GM12865 (cell line): ENCODE data around the gene MTA1.

Experiments used
- DNase-seq: peaks from one replicate; pipeline ENCODE4 v3.0.0; 2010; ENCODE audit warnings: low read depth
- H3K4me3 ChIP-seq: 2 replicates; pipeline ENCODE4 v1.5.1; 2011; ENCODE audit warnings: mild to moderate bottlenecking, low read depth, low read length, control low read depth
- CTCF ChIP-seq: IDR thresholded peaks from 2 replicates; pipeline ENCODE4 v1.5.1; 2011; ENCODE audit warnings: low read length, control low read depth, low read depth, inconsistent platforms; ENCODE audit not compliant: insufficient read depth; ENCODE audit errors: missing control alignments

The MTA1 gene

GRCh38 chr14:105419195-105420091 lies at the start of gene MTA1:
Gene MTA1, plus strand, starts transcription at chr14:105419827. Its CDS starts 209 bp downstream, at chr14:105420036.
- no peak for TF ChIP-seq CTCF
- peak within 1 kb of the TSS; percentile 91 for H3K4me3 ChIP-seq
- DNase-seq: peak; percentile 46

GRCh38 chr14:105374389-105374788 lies 45.2 kb upstream of the MTA1 start:
- TF ChIP-seq CTCF: no peak
- H3K4me3 ChIP-seq: no peak overlapping the region
- no peak for DNase-seq

- peak; percentile 22 for DNase-seq
- no peak for TF ChIP-seq CTCF
- H3K4me3 ChIP-seq: no peak overlapping the region
Measured at GRCh38 chr14:105375635-105376057, 44.0 kb upstream of the MTA1 start.

GRCh38 chr14:105376521-105377440 lies 42.8 kb upstream of the MTA1 start:
- no peak for TF ChIP-seq CTCF
- no peak overlapping the region for H3K4me3 ChIP-seq
- no peak for DNase-seq

- TF ChIP-seq CTCF: no peak
- no peak for DNase-seq
- no peak overlapping the region for H3K4me3 ChIP-seq
Measured at GRCh38 chr14:105377555-105378182, 42.0 kb upstream of the MTA1 start.

- no peak for DNase-seq
- TF ChIP-seq CTCF: no peak
Measured at GRCh38 chr14:105378199-105378598, 41.4 kb upstream of the MTA1 start.

More at GRCh38 chr14:105378199-105378598, 41.4 kb upstream of the MTA1 start:
- no peak overlapping the region for H3K4me3 ChIP-seq
